ENCODE measurements around the gene TRAPPC3L. TPM values are rescaled to one million over a fixed set of nuclear protein-coding genes. Genes with fewer than 3 reads are reported as not detected.

TRAPPC3L gene
- total and polyA plus RNA-seq, 2 of the 13 experiments (the other 11 are each of a cell fraction or from before 2014, with no cell fraction given) = not detected

DNA sequence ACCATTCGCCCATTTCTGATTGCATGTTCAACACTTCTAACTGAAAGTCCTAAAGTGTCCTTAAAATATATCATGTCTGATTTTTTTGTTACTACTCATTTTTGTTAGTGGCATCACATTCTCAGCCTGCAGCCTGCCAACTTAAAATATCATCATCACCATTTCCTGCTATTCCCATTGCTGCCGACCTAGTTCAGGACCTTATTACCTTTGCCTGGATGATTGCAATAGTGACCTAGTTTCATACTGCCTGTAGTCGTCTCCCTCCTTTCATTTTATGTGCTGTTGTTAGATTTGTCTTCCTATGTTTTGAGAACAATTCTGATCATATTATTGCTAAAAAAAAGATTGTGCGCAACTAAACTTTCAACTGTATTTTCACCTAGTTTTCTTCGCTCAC lies 32.0 kb upstream of the TRAPPC3L start:
- H3K27me3 ChIP-seq (ENCODE audit: control insufficient read depth in 1 of 2, insufficient read depth in 2 of 2, low read length in 2 of 2) = no peaks in the 10 kb centered on the region
- ChIA-PET CTCF (ENCODE audit: low intra/inter-chr PET ratio, low total read pairs) (no interaction called here), POLR2A (no interaction called here)
- peaks cover 53% of the 10 kb centered on the region for H3K79me2 ChIP-seq (ENCODE audit: insufficient read depth, low read length)
- in situ Hi-C loops (cut with HindIII; ENCODE audit: extremely low pct_ligation_motif_present, low pct_unique_long_range_greater_than_20kb) (no loop called here), intact Hi-C loops (cut with micrococcal nuclease; ENCODE audit: unreplicated experiment) (no loop called here)
- no peak for FAIRE-seq
- peaks cover 0 to 1% of the 10 kb centered on the region in 2 experiments; a peak in 4 of 5 replicates for H3K36me3 ChIP-seq (replicated peaks in 1 of 2; ENCODE audit: control insufficient read depth in 1 of 2, insufficient read depth in 2 of 2, low read length in 2 of 2)
- no peak overlapping the region for H3K9ac ChIP-seq (ENCODE audit: insufficient read depth, low read depth, low read length)
- TF ChIP-seq, protein P1, sequence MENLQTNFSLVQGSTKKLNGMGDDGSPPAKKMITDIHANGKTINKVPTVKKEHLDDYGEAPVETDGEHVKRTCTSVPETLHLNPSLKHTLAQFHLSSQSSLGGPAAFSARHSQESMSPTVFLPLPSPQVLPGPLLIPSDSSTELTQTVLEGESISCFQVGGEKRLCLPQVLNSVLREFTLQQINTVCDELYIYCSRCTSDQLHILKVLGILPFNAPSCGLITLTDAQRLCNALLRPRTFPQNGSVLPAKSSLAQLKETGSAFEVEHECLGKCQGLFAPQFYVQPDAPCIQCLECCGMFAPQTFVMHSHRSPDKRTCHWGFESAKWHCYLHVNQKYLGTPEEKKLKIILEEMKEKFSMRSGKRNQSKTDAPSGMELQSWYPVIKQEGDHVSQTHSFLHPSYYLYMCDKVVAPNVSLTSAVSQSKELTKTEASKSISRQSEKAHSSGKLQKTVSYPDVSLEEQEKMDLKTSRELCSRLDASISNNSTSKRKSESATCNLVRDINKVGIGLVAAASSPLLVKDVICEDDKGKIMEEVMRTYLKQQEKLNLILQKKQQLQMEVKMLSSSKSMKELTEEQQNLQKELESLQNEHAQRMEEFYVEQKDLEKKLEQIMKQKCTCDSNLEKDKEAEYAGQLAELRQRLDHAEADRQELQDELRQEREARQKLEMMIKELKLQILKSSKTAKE (CRISPR knock-in tag; IDR thresholded peaks at IDR 0.05; ENCODE audit: borderline replicate concordance) = no peak
- TF ChIP-seq ZNF3 (CRISPR knock-in tag; IDR thresholded peaks at IDR 0.05) (no peak), ATM (IDR thresholded peaks at IDR 0.05; ENCODE audit: borderline replicate concordance) (no peak), ADNP (CRISPR knock-in tag; IDR thresholded peaks at IDR 0.05) (no peak), ETV6 (CRISPR knock-in tag; conservative IDR thresholded peaks at IDR 0.05) (no peak), RAD21 (CRISPR knock-in tag; IDR thresholded peaks at IDR 0.05) (no peak), DMAP1 (CRISPR knock-in tag; IDR thresholded peaks at IDR 0.05) (no peak)
- TF ChIP-seq, protein P2, sequence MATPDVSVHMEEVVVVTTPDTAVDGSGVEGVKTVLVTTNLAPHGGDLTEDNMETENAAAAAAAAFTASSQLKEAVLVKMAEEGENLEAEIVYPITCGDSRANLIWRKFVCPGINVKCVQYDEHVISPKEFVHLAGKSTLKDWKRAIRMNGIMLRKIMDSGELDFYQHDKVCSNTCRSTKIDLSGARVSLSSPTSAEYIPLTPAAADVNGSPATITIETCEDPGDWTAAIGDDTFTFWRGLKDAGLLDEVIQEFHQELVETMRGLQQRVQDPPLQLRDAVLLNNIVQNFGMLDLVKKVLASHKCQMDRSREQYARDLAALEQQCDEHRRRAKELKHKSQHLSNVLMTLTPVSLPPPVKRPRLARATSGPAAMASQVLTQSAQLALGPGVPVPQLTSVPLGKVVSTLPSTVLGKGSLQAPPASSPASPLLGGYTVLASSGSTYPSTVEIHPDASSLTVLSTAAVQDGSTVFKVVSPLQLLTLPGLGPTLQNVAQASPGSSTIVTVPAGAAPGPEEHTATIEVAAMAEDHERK (CRISPR knock-in tag; IDR thresholded peaks at IDR 0.05; ENCODE audit: low read depth) = no peak
- TF ChIP-seq, protein P3, sequence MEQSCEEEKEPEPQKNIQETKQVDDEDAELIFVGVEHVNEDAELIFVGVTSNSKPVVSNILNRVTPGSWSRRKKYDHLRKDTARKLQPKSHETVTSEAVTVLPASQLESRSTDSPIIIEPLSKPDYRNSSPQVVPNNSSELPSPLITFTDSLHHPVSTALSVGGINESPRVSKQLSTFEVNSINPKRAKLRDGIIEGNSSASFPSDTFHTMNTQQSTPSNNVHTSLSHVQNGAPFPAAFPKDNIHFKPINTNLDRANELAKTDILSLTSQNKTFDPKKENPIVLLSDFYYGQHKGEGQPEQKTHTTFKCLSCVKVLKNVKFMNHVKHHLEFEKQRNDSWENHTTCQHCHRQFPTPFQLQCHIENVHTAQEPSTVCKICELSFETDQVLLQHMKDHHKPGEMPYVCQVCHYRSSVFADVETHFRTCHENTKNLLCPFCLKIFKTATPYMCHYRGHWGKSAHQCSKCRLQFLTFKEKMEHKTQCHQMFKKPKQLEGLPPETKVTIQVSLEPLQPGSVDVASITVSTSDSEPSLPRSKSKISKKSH (CRISPR knock-in tag; IDR thresholded peaks at IDR 0.05; ENCODE audit: borderline replicate concordance) = no peak
- DNase-seq (ENCODE audit: low spot score) = no peak
- 96% methylated on average over 5 of the region's 5 CpGs for WGBS (ENCODE audit: low lambda C conversion rate)
- no peak overlapping the region for H2AFZ ChIP-seq (ENCODE audit: low read length)
- H3K27ac ChIP-seq (ENCODE audit: extremely low read length, insufficient read depth, low read length) = no peak overlapping the region
- ATAC-seq = no peak
- no peak overlapping the region for H3K4me2 ChIP-seq (ENCODE audit: low read depth, low read length)
- peaks cover 26% of the 10 kb centered on the region for H3K4me1 ChIP-seq (ENCODE audit: insufficient read depth, low read length)
- BruUV-seq (replicated peaks) = no TSS peak
- no peaks in the 10 kb centered on the region for H3K9me3 ChIP-seq (ENCODE audit: low read length)
- H4K20me1 ChIP-seq (ENCODE audit: insufficient read depth, low read length) = no peaks in the 10 kb centered on the region
- H3K4me3 ChIP-seq (replicated peaks in 1 of 3; ENCODE audit: insufficient read depth in 1 of 3, low read depth in 2 of 3, low read length in 3 of 3) = no peak overlapping the region

Data from HepG2 (cell line).